ENCODE results near the gene ITPK1. TPM values are rescaled to one million over a fixed set of nuclear protein-coding genes. Genes with fewer than 3 reads are reported as not detected.

Gene ITPK1
- total RNA-seq, 2 donors from 2014 or later = 53.8 to 85.0 TPM

DNA sequence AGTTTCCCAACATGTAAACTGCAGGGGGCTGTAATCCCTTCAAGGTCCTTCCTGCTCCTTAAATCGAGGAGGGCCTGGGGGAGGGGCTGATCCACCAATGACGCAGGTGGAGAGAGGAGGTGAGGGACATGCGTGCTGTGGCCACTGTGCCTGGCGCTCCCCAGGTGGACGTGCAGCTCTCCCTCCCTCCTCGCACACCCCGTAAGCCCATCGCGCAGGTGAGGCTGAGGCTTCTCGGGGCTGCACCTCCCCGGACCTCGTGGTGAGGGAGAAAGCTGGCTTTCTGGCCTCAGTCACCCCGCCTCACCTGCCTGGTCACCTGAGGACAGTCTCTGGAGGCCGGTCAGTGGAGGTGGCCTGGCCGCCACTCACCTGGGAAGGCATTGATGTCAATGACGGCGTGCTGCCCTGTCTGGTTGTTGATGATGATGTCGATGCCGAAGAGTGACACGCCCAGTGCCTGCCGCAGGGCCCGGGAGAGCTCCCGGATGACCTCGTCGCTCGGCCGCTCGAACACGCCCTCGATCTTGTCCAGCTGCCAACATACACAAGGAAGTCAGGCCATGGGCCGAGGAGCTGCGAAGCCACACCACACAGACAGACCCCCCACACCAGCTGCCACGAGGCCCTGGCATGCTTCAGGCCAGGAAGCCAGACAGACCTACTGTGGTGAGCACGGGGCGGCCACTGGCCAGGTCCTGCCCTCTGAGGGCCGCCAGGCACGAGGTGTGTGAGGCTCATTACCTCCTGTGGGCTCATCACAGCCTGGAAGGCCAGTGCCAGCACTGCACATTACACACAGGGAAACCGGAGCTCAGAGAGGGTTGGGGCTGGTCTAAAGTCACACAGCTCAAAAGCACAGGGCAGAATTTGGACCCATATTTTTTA lies 169.5 kb downstream of the ITPK1 start:
- H3K36me3 ChIP-seq = peaks cover 16% of the 10 kb centered on the region
- no peak overlapping the region for H3K4me3 ChIP-seq
- ATAC-seq (ENCODE audit: insufficient number of reproducible peaks, low FRiP score, low read depth) = peak; percentile 2
- H3K9me3 ChIP-seq = no peaks in the 10 kb centered on the region
- H3K27me3 ChIP-seq (replicated peaks; ENCODE audit: insufficient read depth) = no peaks in the 10 kb centered on the region
- H3K4me1 ChIP-seq (ENCODE audit: control insufficient read depth in 1 of 2, low read depth in 2 of 2) = peaks cover 0 to 4% of the 10 kb centered on the region in 2 donors
- DNase-seq (ENCODE audit: low spot score) = no peak
- TF ChIP-seq, protein P1, sequence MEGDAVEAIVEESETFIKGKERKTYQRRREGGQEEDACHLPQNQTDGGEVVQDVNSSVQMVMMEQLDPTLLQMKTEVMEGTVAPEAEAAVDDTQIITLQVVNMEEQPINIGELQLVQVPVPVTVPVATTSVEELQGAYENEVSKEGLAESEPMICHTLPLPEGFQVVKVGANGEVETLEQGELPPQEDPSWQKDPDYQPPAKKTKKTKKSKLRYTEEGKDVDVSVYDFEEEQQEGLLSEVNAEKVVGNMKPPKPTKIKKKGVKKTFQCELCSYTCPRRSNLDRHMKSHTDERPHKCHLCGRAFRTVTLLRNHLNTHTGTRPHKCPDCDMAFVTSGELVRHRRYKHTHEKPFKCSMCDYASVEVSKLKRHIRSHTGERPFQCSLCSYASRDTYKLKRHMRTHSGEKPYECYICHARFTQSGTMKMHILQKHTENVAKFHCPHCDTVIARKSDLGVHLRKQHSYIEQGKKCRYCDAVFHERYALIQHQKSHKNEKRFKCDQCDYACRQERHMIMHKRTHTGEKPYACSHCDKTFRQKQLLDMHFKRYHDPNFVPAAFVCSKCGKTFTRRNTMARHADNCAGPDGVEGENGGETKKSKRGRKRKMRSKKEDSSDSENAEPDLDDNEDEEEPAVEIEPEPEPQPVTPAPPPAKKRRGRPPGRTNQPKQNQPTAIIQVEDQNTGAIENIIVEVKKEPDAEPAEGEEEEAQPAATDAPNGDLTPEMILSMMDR (IDR thresholded peaks at IDR 0.05) = no peak
- no peak overlapping the region for H3K27ac ChIP-seq

DNA sequence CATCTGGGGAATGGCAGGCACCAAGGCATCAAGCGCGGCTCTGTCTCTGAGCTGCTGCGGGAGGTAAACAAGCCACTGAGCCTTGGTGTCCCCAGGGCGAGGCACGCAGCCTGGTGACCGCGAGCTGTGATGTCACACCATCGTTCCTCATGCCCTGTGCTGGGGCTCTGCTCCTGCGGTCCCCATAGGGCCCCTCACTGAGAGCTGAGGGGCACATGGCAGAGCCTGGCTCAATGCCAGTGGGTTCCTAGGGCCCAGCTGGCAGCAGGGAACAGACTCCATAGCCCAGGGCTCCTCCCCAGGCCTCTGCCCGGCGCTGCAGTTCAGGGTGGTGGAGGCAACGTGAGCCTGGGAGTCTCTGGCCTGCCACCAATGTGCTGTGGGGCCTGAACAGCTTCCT lies 170.2 kb downstream of the ITPK1 start:
- no peak for ATAC-seq (ENCODE audit: insufficient number of reproducible peaks, low FRiP score, low read depth)
- H3K4me3 ChIP-seq = no peak overlapping the region
- peaks cover 18% of the 10 kb centered on the region for H3K36me3 ChIP-seq
- no peak for DNase-seq (ENCODE audit: low spot score)
- no peak overlapping the region for H3K27ac ChIP-seq
- no peaks in the 10 kb centered on the region for H3K4me1 ChIP-seq (ENCODE audit: control insufficient read depth in 1 of 2, low read depth in 2 of 2)
- H3K9me3 ChIP-seq = no peaks in the 10 kb centered on the region
- no peaks in the 10 kb centered on the region for H3K27me3 ChIP-seq (replicated peaks; ENCODE audit: insufficient read depth)
- TF ChIP-seq, protein P1 (IDR thresholded peaks at IDR 0.05) = no peak

DNA sequence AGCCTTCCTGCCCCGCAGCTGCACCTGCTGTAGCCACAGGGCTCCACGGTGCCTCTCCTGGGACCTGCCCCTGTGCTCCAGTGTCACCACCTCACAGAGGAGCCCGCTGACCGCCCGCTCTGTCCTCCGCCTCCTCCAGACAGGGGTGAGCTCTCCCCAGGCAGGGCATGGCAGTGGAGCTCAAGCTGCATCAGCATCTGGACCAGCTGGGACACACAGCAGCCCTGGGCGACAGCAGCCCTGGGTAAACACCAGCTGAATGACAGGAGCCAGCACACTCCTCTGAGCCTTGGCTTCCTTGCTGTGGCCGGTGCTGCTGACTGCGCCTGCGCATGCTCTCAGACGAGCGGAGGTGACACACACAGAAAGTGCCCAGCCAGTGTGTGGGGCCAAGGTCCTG lies 170.7 kb downstream of the ITPK1 start:
- Histone ChIP-seq H3K27ac (no peak overlapping the region), H3K4me1 (ENCODE audit: control insufficient read depth in 1 of 2, low read depth in 2 of 2) (no peaks in the 10 kb centered on the region), H3K27me3 (replicated peaks; ENCODE audit: insufficient read depth) (no peaks in the 10 kb centered on the region), H3K36me3 (peaks cover 18% of the 10 kb centered on the region), H3K4me3 (no peak overlapping the region), H3K9me3 (no peaks in the 10 kb centered on the region)
- TF ChIP-seq, protein P1 (IDR thresholded peaks at IDR 0.05) = no peak
- DNase-seq (ENCODE audit: low spot score) (no peak), ATAC-seq (ENCODE audit: insufficient number of reproducible peaks, low FRiP score, low read depth) (no peak)

DNA sequence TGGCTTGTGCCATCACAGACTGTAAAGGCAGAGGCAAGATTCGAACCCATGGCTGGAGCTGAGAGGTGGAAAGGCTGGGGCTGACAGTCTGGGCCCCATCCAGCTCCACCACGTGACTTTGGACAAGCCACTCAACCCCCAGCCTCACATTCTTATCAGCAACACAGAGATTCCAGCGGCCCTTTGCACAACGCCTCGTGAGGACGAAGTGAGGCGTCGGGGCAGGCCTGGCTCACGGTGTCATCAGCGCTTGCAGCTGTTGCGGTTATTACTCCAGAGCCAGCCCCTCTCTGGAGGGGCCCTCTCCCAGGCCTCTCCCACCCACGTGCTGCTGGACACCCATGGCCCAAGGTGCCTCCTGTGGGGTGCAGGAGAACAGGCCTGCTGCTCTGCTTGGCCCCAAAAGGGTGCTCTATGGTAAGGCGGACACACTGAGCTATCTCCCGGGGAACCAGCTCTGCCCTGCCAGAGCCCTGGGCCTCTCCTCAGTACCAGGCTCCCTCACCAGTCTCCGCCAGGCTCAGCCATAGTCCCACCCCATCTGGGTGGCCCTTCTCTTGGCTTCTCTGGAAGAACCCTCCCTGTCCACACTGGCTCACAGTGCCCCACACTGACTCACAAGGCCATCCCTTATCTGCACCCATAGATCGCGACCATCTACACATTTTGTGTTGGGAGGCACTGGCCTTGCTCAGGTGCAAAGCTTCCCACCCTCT lies 171.7 kb downstream of the ITPK1 start:
- H3K9me3 ChIP-seq = no peaks in the 10 kb centered on the region
- H3K4me3 ChIP-seq = no peak overlapping the region
- no peak for ATAC-seq (ENCODE audit: insufficient number of reproducible peaks, low FRiP score, low read depth)
- no peaks in the 10 kb centered on the region for H3K27me3 ChIP-seq (replicated peaks; ENCODE audit: insufficient read depth)
- peaks cover 18% of the 10 kb centered on the region for H3K36me3 ChIP-seq
- TF ChIP-seq, protein P1 (IDR thresholded peaks at IDR 0.05) = no peak
- no peak for DNase-seq (ENCODE audit: low spot score)
- no peak overlapping the region for H3K27ac ChIP-seq
- no peaks in the 10 kb centered on the region for H3K4me1 ChIP-seq (ENCODE audit: control insufficient read depth in 1 of 2, low read depth in 2 of 2)

DNA sequence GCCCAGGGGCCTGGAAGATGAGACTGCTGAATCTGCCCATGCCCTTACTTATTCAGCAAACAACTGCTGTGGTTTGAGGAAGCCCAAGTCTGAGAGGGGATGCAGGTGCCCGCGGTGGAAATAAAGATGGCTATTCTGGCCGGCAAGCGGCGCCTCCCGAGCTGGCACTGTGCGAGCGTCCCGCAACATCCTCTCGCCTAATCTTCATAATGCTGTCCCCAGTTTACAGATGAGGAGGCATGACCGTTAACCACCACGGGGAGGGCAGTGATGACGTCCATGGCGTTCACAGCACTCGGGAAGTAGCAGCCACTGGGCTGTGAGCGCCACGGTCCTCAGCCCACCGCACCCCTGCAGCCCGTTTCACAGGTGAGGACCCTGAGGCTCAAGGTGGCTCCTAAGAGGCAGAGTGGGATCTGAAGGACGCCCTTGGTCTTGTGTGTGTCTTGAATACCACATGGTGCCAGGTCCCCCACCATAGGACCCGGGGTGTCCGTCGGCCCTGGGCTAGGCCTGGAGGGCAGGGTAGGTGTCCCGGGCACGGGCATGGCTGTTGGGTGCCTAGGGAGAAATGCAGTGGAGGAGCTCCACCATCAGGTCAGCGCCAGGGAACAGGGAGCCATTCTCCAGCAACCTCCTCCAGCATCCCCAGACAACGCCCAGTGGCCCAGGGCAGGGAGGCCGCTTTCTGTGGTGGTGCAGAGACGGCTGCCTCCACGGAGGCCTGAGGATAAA lies 172.6 kb downstream of the ITPK1 start:
- no peaks in the 10 kb centered on the region for H3K4me1 ChIP-seq (ENCODE audit: control insufficient read depth in 1 of 2, low read depth in 2 of 2)
- H3K4me3 ChIP-seq = no peak overlapping the region
- DNase-seq (ENCODE audit: low spot score) (no peak), ATAC-seq (ENCODE audit: insufficient number of reproducible peaks, low FRiP score, low read depth) (no peak)
- H3K9me3 ChIP-seq = no peaks in the 10 kb centered on the region
- no peak overlapping the region for H3K27ac ChIP-seq
- H3K27me3 ChIP-seq (replicated peaks; ENCODE audit: insufficient read depth) = no peaks in the 10 kb centered on the region
- H3K36me3 ChIP-seq = peaks cover 17% of the 10 kb centered on the region
- TF ChIP-seq, protein P1 (IDR thresholded peaks at IDR 0.05) = no peak
